ENCODE results near the gene POLD1.
"Not testable (repeated sequence)": the region's sequence is repeated elsewhere in the genome, so short reads cannot be mapped to it uniquely, and the experiment has no call there.

The POLD1 gene

DNA sequence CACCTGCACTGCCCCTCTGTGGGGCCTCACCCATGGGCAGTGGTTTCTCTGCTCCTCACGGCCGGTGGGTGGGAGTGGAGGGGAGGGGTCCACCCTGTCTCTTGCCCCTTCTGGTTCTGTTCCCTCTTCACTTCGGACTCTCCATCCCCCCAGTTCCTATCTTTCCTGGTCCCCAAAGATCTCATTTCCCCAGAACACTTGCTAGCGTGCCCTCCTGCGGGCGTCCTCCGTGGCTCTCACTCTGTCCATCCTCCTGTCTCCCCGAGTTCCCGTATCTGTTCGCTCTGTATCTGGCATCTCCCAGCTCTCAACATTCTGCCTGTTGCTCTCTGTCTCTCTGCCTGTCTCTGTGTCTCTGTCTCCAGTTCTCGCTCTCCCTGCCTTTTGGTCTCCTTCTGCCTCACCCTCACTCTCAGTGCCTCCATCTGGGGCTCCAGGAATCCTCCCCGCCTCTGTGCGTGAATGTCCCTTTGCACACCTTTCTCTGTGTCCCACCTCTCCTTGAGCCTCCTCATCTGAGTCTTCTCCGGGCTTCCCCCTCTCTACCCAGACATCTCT is 35.0 kb downstream of the POLD1 start:
- no peak for DNase-seq

DNA sequence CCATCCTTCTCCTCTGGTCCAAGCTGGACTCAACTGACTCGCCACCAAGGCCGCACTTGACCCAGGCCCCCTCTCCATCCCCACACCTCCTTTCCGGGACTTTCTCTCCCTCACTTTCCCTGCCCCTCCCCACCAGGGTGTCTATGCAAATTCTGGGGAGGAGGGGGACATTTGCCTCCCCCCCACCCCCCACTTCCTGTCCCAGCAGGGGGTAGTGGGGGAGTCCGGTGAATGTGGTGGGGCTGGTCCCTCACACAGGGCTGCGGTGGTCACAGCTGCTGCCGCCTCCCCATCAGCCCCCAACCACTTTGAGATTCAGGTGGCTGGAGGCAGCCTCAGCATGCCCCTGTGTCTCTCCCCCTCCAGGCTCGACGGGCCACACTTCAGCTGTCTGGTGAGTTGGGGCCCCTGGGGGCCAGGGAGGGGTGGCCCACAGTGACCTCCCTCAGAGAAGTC is 35.5 kb downstream of the POLD1 start:
- DNase-seq, result no peak

DNA sequence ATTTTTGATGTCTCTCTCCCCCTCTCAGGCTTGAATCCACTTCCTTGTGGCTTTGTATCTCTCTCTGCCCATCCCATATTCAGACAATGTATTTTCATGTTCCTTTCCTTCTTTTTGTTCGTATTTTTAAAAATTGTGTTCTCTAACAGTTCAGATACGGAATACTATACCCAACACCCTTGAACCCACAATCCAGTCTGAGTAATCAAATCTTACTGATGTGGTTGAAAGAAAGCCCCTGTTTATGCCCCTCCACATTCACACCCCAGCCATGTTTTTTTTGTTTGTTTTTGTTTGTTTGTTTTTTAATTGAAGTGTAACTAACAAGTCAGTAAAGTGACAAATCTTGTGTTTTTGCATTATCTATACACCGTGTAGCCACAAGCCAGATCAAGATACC is 36.0 kb downstream of the POLD1 start:
- no peak for DNase-seq

DNA sequence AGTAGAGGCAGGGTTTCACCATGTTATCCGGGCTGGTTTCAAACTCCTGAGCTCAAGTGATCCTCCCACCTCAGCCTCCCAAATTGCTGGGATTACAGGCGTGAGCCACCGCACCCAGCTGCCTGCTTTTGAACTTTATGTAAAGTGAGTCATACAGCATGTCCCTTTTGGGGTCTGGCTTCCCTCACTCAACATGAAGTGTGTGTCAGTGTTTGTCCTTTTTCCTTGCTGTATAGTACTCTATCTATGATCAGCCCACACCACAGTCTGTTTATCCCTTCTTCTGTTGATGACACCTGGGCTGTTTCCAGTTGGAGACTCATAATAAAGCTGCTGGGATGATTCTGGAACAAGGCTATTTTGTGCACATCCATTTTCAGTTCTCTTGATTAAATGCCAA is 36.7 kb downstream of the POLD1 start:
- DNase-seq, result no peak

GRCh38 chr19:50422397-50423278 is 38.5 kb downstream of the POLD1 start:
- no peak for DNase-seq

DNA sequence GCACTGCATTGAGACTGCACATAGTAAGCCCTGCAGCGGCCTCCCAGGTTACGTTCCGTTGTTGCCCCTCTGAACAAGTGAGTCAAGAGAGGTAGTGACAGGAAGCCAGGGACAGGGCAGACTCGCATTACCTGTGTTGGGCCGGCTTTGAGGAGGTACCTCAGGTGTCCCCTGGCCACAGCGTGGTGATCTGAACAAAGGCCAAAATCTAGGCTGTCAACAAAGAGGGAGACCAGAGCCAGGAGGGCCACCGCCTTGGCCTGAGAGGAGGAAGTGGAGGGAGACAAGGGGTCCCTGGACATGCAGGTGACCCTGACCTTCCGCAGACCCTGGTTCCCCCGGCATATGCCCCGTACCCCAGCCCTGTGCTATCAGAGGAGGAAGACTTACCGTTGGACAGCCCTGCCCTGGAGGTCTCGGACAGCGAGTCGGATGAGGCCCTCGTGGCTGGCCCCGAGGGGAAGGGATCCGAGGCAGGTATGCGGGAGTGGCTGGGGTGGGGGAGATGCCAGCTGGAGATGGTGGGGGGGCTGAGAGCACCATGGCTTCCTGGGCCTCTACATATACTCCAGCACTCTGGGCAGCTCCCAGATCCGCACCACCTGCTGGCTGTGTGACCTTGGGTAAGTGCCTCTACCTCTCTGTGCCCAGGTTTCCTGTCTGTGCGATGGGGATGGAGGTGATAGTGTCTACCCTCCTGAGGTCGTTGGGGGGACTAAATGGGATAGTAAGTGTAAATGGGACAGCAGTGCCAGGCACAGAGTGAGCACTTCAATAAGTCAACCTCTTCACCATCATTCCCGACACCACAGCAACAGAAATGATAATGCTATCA is 39.3 kb downstream of the POLD1 start:
- DNase-seq, result no peak

GRCh38 chr19:50425581-50425980 is 41.4 kb downstream of the POLD1 start:
- no peak for DNase-seq

DNA sequence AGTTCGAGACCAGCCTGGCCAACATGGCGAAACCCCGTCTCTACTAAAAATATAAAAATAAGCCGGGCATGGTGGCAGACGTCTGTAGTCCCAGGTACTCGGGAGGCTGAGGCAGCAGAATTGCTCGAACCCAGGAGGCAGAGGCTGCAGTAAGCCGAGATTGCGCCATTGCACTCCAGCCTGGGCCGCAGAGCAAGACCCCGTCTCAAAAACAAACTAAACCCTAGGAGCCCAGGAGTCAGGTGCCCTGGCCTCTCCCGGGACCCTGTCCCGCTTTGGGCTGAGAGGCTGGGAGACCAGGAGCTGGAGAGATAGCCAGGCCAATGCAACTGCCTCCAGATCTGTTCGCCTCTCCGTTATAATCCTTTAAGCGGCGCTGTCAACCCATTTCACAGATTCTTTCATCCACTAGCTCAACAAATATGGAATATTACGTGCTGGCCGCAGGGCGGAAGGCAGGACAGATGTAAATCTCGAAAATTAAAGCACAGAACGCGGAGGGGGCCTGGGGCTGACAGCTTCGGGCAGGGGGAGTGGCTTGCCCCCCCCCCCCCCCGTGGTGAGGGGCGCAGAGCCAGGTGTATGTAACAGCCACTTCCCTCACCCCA is 43.3 kb downstream of the POLD1 start:
- no peak for DNase-seq

- DNase-seq, result no peak
Measured at GRCh38 chr19:50427997-50428425, 43.9 kb downstream of the POLD1 start.

- DNase-seq, result no peak
Measured at GRCh38 chr19:50428772-50429463, 44.8 kb downstream of the POLD1 start.

DNA sequence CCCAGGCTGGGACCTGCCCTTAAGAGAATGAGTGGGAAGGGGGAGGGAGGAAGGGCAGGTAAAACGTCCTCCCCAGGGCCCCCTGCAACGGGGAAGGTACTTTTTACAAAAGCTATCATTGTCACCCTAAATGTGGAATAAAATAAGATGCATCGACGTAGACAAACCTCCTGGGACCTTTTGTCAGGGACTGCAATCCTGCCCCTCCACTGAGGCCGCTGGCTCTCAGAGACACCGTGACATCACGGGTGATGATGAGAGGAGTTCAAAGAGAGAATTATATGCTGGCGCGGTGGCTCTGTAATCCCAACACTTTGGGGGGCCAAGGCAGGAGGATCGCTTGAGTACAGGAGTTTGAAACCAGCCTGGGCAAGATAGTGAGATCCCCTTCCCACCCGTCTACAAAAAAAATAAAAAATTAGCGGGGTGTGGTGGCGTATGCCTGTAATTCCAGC is 46.8 kb downstream of the POLD1 start:
- DNase-seq, result no peak

- DNase-seq, result peak; percentile 93
Measured at GRCh38 chr19:50431343-50432220, 47.4 kb downstream of the POLD1 start.

GRCh38 chr19:50432221-50433028 is 48.3 kb downstream of the POLD1 start, which contains the start of gene MYBPC2:
MYBPC2 (plus strand) TSS chr19:50432892; CDS start chr19:50432954, 62 bp downstream.
- DNase-seq, result no peak

DNA sequence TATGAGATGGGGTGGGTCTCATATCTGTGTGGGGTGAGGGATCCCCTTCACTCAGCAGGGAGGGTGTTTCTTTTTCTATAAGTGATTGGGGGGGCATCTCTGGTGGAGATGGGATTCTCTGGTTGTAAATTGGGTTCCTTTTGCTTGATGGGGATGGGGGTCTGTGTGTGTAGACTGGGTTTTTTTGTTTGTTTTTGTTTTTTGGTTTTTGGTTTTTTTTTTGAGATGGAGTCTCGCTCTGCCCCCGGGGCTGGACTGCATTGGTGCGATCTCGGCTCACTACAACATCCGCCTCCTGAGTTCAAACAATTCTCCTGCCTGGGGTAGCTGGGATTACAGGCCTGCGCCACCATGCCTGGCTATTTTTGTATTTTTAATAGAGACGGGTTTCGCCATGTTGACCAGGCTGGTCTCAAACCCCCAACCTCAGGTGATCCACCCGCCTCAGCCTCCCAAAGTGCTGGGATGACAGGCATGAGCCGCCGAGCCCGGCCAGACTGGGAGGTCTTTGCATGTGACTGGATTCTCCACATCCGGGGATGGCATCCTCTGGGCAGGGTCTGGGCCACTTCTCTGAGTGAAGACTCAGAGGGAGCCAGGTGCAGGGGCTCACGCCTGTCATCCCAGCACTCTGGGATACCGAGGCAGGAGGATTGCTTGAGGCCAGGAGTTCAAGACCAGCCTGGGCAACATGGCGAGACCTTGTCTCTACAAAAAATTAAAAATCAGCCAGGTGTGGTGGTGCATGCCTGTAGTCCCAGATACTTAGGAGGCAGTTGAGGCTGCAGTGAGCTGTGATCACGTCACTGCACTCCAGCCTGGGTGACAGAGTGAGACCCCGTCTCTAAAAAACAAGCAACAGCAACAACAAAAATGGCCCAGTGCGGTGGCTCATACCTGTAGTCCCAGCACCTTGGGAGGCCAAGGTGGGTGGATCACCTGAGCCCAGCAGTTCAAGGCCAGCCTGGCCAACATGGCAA is 49.3 kb downstream of the POLD1 start:
- DNase-seq, result no peak

GRCh38 chr19:50434525-50434924 is 50.4 kb downstream of the POLD1 start:
- DNase-seq, result no peak

DNA sequence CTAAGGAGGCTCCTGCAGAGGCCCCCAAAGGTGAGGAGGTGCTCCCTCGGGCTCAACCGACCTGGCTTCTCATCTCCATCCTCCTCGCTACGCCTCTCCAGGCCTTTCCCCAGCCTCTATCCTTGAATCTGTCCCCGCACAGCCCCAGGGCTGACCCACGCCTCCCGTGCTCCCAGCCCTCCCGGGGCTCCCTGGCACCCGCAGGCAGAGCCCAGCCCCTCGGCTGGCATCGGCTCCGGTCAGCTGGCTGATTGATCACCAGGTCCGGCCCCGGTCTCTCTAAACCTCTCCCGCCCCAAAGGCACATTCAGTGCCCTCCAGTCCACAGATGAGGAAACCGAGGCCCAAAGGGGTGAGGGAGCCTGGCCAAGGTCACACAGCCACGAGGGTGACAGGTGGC is 51.1 kb downstream of the POLD1 start:
- DNase-seq, result no peak

GRCh38 chr19:50435627-50436026 is 51.5 kb downstream of the POLD1 start:
- DNase-seq, result no peak

- no peak for DNase-seq
Measured at GRCh38 chr19:50437862-50438449, 53.8 kb downstream of the POLD1 start.

DNA sequence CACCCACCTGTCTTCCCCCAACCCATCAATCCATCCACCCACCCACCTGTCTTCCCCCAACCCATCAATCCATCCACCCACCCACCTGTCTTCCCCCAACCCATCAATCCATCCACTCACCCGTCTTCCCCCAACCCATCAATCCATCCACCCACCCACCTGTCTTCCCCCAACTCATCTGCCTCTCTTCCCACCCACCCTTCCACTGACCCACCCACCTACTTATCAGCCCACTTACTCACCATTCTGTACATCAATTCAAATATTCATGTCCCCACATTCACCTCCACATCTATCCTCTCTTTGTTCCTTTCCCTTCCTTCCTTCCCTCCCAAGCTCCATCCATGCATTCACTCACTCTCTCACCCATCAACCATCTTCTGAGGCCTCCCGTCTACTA is 55.0 kb downstream of the POLD1 start:
- not testable (repeated sequence) for DNase-seq

Data from activated CD4-positive, CD25-positive, alpha-beta regulatory T cell treated with anti-CD3 and anti-CD28 coated beads, Interleukin-2, amount 50 U/mL, for 72 hours (primary cell).